GM20000 (cell line): ENCODE data around the gene TICAM1.
"Not testable (repeated sequence)": the region's sequence is repeated elsewhere in the genome, so short reads cannot be mapped to it uniquely, and the experiment has no call there.

ENCODE experiments used
- DNase-seq: peaks from one replicate; pipeline ENCODE4 v3.0.0; 2012; ENCODE audit warnings: low spot score
- TF ChIP-seq, protein P1 (sequence below): IDR thresholded peaks from 2 replicates; pipeline ENCODE4 v1.5.1; 2012; ENCODE audit warnings: mild to moderate bottlenecking, control low read depth; ENCODE audit errors: extremely low read depth, missing control alignments

TICAM1 gene

DNA sequence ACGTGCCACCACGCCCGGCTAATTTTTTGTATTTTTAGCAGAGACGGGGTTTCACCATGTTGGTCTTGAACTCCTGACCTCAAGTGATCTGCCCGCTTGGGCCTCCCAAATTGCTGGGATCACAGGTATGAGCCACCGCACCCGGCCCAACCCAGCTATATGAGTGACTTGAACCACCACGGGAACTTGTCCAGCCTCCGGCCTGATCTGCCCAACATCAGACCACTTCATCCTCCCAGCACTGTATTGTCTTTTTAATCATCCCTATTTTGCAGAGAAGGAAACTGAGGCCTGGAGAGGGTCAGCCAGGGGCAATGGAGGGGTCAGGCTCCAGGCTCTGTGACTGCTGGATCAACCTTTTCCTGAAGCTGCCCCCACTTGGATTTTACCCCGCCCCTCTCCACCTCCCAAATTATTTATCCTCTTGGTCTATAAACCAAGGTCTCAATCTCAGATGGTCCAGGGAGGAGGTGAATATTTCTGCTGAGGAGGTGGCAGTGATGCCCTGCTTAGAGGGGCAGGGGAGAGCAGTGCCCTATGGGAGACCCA is 36.8 kb upstream of the TICAM1 start:
- DNase-seq: no peak
- TF ChIP-seq, protein P1, sequence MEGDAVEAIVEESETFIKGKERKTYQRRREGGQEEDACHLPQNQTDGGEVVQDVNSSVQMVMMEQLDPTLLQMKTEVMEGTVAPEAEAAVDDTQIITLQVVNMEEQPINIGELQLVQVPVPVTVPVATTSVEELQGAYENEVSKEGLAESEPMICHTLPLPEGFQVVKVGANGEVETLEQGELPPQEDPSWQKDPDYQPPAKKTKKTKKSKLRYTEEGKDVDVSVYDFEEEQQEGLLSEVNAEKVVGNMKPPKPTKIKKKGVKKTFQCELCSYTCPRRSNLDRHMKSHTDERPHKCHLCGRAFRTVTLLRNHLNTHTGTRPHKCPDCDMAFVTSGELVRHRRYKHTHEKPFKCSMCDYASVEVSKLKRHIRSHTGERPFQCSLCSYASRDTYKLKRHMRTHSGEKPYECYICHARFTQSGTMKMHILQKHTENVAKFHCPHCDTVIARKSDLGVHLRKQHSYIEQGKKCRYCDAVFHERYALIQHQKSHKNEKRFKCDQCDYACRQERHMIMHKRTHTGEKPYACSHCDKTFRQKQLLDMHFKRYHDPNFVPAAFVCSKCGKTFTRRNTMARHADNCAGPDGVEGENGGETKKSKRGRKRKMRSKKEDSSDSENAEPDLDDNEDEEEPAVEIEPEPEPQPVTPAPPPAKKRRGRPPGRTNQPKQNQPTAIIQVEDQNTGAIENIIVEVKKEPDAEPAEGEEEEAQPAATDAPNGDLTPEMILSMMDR: no peak

DNA sequence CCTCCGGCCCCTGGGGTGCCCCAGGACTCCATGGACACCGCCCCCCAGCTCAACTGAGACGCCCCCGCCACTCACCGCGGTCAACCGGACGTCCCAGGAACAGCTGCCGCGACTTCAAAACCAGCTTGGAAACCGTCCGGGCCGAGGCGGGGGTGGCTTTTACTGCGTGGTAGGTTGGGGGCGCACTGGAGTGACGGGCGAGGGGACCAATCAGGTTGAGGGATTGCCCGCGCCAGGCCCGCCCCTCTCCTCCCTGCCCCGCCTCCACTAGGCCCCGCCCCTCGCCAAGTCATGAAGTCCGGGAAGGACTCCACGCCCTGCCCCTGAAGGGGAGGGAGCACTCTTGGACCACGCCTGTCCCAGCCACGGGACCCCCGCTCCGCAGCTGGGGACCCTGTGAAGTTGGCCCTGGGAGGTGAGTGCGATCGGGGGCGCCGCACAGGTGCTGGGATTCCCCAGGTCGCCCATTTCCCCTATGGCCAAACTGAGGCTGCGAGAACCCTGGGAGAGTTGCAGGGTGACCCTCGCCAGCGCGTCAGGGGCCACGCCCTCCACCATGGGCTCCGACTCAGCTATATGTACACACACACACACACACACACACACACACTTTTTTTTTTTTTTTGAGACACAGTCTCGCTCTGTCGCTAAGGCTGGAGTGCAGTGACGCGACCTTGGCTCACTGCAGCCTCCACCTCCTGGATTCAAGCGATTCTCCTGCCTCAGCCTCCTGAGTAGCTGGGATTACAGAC is 36.2 kb upstream of the TICAM1 start, which contains the start of gene PLIN3:
TSS of gene PLIN3 (minus strand) at position 134 of the 752 bp plus-strand sequence. CDS start 6,273 bp downstream, outside the sequence.
- DNase-seq: peak; percentile 99
- TF ChIP-seq, protein P1: no peak

DNA sequence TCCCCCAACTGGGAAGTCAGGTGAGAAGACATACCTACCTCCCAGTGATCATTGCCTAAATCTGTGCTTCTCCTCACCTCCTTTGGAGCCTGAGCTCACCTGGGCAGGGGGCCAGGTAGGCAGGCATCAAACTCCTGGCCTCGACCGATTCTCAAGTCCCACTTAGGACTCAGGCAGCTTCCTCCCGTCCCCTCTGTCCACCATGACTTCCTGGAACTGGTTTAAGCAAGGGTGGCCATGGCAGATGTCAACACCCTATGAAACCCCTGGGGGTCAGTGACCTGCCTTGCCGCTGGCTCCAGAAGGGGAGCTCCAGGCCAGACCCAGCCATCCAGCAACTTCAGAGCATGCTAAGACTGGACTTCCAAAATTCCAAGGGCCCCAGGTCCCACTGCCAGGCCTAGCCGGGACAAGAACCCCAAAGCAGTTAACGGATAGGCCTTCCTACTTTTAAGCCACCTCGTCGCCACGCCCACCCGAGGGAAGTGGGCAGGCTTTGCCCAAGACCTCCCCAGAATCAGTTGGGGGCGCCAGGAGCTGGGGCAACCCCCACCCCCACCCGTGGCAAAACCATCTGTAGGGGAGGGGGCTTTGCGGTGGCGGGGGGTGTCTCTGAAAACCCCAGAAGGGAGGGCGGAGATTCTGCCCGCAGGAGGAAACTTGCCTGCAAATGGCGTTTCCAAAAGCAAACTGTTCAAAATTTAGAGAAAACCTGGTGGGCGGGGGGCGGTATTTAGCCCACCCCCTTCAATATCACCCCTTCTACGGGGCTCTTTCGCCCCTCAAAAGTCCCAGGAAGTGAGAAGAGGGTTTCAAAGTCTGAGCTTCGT is 35.3 kb upstream of the TICAM1 start:
- DNase-seq: peak; percentile 59
- TF ChIP-seq, protein P1: no peak

DNA sequence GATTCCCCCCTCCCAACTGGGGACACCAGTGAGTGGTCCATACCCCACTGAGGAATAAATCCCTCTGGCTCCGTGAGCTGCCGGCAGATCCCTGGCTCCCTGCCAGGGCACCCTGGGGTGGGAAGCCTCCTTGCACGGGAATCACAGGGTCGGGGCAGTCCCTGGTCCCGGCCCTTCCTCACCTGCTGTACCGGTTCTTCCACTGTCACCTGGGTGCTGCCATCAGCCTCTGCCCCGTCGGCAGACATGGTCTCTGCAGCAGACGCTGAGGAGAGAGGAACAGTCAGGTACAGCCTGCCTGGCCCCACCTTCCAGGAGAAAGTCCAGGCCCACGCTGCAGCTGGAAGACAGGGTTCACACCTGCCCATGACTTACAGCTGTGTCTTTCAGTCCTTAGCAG is 29.6 kb upstream of the TICAM1 start:
- TF ChIP-seq, protein P1: no peak
- DNase-seq: peak; percentile 2

DNA sequence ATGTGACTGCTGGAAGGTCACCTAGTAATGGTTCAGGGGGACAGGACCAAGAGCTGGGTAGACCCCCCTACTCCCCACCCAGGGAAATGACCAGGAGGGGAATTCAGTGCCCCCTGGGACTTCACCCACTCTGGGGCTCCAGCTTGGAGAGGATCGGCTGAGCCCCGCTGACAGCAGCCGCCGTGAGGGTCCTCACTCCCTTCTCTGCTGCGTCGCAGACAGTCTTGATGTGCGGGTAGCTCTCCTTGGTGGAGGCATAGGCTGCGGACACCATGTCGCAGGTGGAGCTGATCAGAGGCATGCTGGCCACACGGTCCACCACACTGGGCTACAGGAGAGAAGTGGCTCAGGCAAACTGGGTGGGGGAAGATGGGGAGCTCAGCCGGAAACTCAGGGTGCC is 28.2 kb upstream of the TICAM1 start:
- TF ChIP-seq, protein P1: no peak
- no peak for DNase-seq

DNA sequence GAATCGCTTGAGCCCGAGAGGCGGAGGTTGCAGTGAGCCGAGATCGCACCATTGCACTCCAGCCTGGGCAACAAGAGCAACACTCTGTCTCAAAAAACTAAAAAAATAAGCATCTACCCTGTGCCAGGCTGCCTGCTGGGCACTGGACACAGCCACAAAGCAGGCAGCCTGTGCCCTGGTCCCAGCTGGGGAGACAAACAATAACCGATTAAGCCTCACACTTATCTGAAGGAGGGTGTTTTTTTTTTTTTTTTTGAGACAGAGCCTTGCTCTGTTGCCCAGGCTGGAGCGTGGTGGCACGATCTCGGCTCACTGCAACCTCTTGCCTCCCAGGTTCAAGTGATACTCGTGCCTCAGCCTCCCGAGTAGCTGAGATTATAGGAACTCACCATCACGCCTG is 25.0 kb upstream of the TICAM1 start:
- not testable (repeated sequence) for DNase-seq

DNA sequence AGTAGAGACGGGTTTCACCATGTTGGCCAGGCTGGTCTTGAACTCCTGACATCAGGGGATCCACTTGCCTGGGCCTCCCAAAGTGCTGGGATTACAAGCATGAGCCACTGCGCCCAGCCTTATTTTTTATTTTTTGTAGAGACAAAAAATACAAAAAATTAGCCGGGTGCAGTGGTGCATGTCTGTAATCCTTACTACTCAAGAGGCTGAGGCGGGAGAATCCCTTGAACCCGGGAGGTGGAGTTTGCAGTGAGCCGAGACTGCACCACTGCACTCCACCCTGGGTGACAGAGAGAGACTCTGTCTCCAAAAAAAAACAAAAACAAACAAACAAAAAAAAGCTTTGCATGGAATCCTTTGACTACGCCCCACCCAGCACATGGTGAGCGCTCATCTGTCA is 22.0 kb upstream of the TICAM1 start:
- not testable (repeated sequence) for DNase-seq

DNA sequence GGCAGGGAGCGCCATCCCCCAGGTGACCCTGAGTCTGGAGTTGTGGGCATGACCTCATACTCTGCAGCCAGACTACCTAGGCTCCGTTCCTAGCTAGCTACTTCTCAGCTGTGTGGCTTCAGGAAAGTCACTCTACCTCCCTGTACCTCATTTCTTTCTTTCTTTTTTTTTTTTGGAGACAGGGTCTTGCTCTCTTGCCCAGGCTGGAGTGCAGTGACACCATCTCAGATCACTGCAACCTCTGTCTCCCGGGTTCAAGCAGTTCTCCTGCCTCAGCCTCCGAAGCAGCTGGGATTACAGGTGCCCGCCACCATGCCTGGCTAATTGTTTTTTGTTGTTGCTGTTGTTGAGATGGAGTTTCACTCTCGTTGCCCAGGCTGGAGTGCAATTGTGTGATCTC is 21.0 kb upstream of the TICAM1 start:
- TF ChIP-seq, protein P1: no peak

More for the DNA sequence above, 21.0 kb upstream of the TICAM1 start:
- no peak for DNase-seq
